Mucosa of descending colon (tissue), 3 donors: ENCODE measurements around the gene SBF2. TPM values are rescaled to one million over a fixed set of nuclear protein-coding genes. Genes with fewer than 3 reads are reported as not detected.

ENCODE experiments used
- ATAC-seq: fragments of 200-7000 bp; cut with Tn5 transposase; one replicate; pipeline ENCODE4 v1.9.1; 2020; ENCODE audit warnings: mild to moderate bottlenecking, moderate library complexity
- DNase-seq, 3 donors: peaks; one replicate each; pipeline ENCODE4 v3.0.0-alpha.2; 2020
- H3K36me3 ChIP-seq: fragments of 200-600 bp; one replicate; pipeline ENCODE4 v1.8.0; 2021; ENCODE audit warnings: low read depth, mild to moderate bottlenecking
- H3K4me1 ChIP-seq: fragments of 200-600 bp; one replicate; pipeline ENCODE4 v1.8.0; 2021; ENCODE audit warnings: low read depth, mild to moderate bottlenecking
- H3K4me3 ChIP-seq: fragments of 200-600 bp; one replicate; pipeline ENCODE4 v1.8.0; 2021; ENCODE audit warnings: mild to moderate bottlenecking
- H3K9me3 ChIP-seq: fragments of 200-600 bp; one replicate; pipeline ENCODE4 v1.8.0; 2021; ENCODE audit warnings: mild to moderate bottlenecking
- intact Hi-C, 2 donors: fragments of 100-400 bp; cut with DNase I in 1 of 2; cut with micrococcal nuclease in 1 of 2; formaldehyde crosslinking; loops; one replicate each; pipeline versions ENCODE4 v1.11.0 to v1.11.1; 2022; cut with DNase I, micrococcal nuclease
- total RNA-seq, 3 donors: library from RNA; stranded (reverse); fragmentation: NEBNext Ultra II Directional in 2 of 3; extraction: Animal tissue kit (Norgen Biotek cat#: 25700) in 2 of 3; gene quantifications; one replicate each; pipeline versions ENCODE4 v1.2.1 to v1.2.4, GENCODE V29; 2021 to 2023
- TF ChIP-seq, protein P1 (sequence below): fragments of 200-600 bp; IDR thresholded peaks from one replicate; pipeline ENCODE4 v1.8.0; 2022; ENCODE audit warnings: antibody characterized with exemption, mild to moderate bottlenecking
- donor health status: DM: no; HTN: no; CAD: no; lungs with moderate emphysema.
- donor health status: DM: no; HTN: no; CAD: no.
- donor health status: DM: no; HTN: yes; CAD: no.

The SBF2 gene
- total RNA-seq, 3 donors from 2014 or later, result 35.2 to 60.3 (median 48.2) TPM

DNA sequence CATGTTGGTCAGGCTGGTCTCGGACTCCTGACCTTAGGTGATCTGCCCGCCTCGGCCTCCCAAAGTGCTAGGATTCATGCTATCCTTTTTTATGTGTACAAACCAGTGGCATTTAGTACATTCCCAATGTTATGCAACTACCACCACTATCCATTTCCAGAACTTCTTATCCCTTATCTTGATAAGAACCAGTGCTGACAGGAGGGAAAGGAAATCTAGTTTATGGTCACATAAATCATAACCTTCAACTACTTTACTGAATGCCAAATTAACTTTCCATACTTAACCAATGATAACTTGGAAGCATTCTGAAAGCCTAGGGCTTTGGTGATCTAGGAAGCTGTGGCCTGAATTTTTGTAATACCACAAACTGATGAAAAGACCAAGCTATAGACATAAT is 459.7 kb downstream of the SBF2 start:
- intact Hi-C loops, result no loop called here
- TF ChIP-seq, protein P1, sequence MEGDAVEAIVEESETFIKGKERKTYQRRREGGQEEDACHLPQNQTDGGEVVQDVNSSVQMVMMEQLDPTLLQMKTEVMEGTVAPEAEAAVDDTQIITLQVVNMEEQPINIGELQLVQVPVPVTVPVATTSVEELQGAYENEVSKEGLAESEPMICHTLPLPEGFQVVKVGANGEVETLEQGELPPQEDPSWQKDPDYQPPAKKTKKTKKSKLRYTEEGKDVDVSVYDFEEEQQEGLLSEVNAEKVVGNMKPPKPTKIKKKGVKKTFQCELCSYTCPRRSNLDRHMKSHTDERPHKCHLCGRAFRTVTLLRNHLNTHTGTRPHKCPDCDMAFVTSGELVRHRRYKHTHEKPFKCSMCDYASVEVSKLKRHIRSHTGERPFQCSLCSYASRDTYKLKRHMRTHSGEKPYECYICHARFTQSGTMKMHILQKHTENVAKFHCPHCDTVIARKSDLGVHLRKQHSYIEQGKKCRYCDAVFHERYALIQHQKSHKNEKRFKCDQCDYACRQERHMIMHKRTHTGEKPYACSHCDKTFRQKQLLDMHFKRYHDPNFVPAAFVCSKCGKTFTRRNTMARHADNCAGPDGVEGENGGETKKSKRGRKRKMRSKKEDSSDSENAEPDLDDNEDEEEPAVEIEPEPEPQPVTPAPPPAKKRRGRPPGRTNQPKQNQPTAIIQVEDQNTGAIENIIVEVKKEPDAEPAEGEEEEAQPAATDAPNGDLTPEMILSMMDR, result no peak
- DNase-seq, result no peak
- ATAC-seq, result no peak
- no peak overlapping the region for H3K4me3 ChIP-seq
- H3K9me3 ChIP-seq, result no peaks in the 10 kb centered on the region
- H3K4me1 ChIP-seq, result no peaks in the 10 kb centered on the region
- no peaks in the 10 kb centered on the region for H3K36me3 ChIP-seq

DNA sequence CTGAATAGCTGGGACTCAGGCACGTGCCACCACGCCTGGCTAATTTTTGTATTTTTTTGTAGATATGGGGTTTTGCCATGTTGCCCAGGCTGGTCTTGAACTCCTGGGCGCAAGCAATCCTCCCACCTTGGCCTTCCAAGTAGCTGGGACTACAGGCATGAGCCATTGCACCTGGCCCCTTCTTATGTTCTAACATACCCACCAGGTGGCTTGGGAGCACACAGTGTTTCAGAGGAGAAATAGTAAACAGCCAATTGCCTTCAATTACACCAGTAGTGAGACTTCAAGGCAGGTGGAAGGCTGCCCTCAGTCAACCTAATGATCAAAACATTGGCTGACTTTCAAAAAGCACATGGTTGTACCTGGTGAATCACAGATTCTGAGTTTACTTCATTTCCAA is 462.9 kb downstream of the SBF2 start:
- no peak for ATAC-seq
- intact Hi-C loops, result no loop called here
- no peak overlapping the region for H3K4me3 ChIP-seq
- H3K9me3 ChIP-seq, result no peaks in the 10 kb centered on the region
- peaks cover 2% of the 10 kb centered on the region for H3K4me1 ChIP-seq
- H3K36me3 ChIP-seq, result no peaks in the 10 kb centered on the region
- no peak for DNase-seq
- TF ChIP-seq, protein P1, result no peak

- no peak for DNase-seq
- no peak overlapping the region for H3K4me3 ChIP-seq
- no peaks in the 10 kb centered on the region for H3K9me3 ChIP-seq
- ATAC-seq, result no peak
- TF ChIP-seq, protein P1, result no peak
- H3K36me3 ChIP-seq, result no peaks in the 10 kb centered on the region
- intact Hi-C loops, result no loop called here
- H3K4me1 ChIP-seq, result peaks cover 4% of the 10 kb centered on the region
Measured at GRCh38 chr11:9827708-9828107, 466.3 kb downstream of the SBF2 start.

- intact Hi-C loops, result no loop called here
- Histone ChIP-seq H3K9me3 (no peaks in the 10 kb centered on the region), H3K36me3 (no peaks in the 10 kb centered on the region), H3K4me3 (no peak overlapping the region), H3K4me1 (peaks cover 4% of the 10 kb centered on the region)
- DNase-seq, result no peak
- no peak for ATAC-seq
- TF ChIP-seq, protein P1, result no peak
Measured at GRCh38 chr11:9826390-9826789, 467.6 kb downstream of the SBF2 start.

- H3K36me3 ChIP-seq, result no peaks in the 10 kb centered on the region
- DNase-seq, result no peak
- H3K4me3 ChIP-seq, result no peak overlapping the region
- no peaks in the 10 kb centered on the region for H3K9me3 ChIP-seq
- H3K4me1 ChIP-seq, result peaks cover 4% of the 10 kb centered on the region
- ATAC-seq, result no peak
- intact Hi-C loops, result no loop called here
- TF ChIP-seq, protein P1, result no peak
Measured at GRCh38 chr11:9825895-9826294, 468.1 kb downstream of the SBF2 start.

GRCh38 chr11:9825315-9825714 is 468.7 kb downstream of the SBF2 start:
- no peak for ATAC-seq
- H3K4me3 ChIP-seq, result no peak overlapping the region
- TF ChIP-seq, protein P1, result no peak
- H3K36me3 ChIP-seq, result no peaks in the 10 kb centered on the region
- H3K9me3 ChIP-seq, result no peaks in the 10 kb centered on the region
- DNase-seq, result no peak
- intact Hi-C loops, result no loop called here
- H3K4me1 ChIP-seq, result peaks cover 4% of the 10 kb centered on the region
